SK-N-SH treated with all-trans-retinoic acid at 6 μM for 48 hours (cell line): ENCODE data around the gene SMKR1.

ENCODE experiments used
- ATAC-seq: fragments of 200-7000 bp; cut with Tn5 transposase; 3 replicates; pipeline ENCODE4 v1.9.1; 2020; ENCODE audit warnings: mild to moderate bottlenecking, moderate library complexity
- BACH2 ChIP-seq: fragments of 250-450 bp; sonication (Bioruptor Pico); IDR thresholded peaks from 2 replicates; pipeline ENCODE4 v1.9.0; 2021; ENCODE audit warnings: mild to moderate bottlenecking, borderline replicate concordance
- CSDC2 ChIP-seq: fragments of 250-450 bp; sonication (Bioruptor Pico); IDR thresholded peaks from 2 replicates; pipeline ENCODE4 v1.5.0; 2020; ENCODE audit warnings: mild to moderate bottlenecking, moderate library complexity
- ESRRG ChIP-seq: fragments of 250-450 bp; sonication (Bioruptor Pico); IDR thresholded peaks from 2 replicates; pipeline ENCODE4 v1.6.1; 2021; ENCODE audit warnings: mild to moderate bottlenecking
- GLIS3 ChIP-seq: fragments of 250-450 bp; sonication (Bioruptor Pico); IDR thresholded peaks from 2 replicates; pipeline ENCODE4 v1.5.0; 2020; ENCODE audit warnings: mild to moderate bottlenecking, moderate library complexity
- ISL1 ChIP-seq: fragments of 250-450 bp; sonication (Bioruptor Pico); IDR thresholded peaks from 2 replicates; pipeline ENCODE4 v2.1.2; 2022; ENCODE audit warnings: mild to moderate bottlenecking, moderate library complexity
- OSR1 ChIP-seq: fragments of 250-450 bp; sonication (Bioruptor Pico); IDR thresholded peaks from 2 replicates; pipeline ENCODE4 v1.8.0; 2022; ENCODE audit warnings: moderate library complexity, mild to moderate bottlenecking, inconsistent platforms
- RARB ChIP-seq: fragments of 250-450 bp; sonication (Bioruptor Pico); IDR thresholded peaks from 2 replicates; pipeline ENCODE4 v1.8.0; 2021; ENCODE audit warnings: mild to moderate bottlenecking, moderate library complexity
- SNAI2 ChIP-seq: fragments of 250-450 bp; sonication (Bioruptor Pico); IDR thresholded peaks from 2 replicates; pipeline ENCODE4 v1.5.0; 2020; ENCODE audit warnings: mild to moderate bottlenecking, moderate library complexity
- TCF4 ChIP-seq: fragments of 250-450 bp; sonication (Bioruptor Pico); IDR thresholded peaks from 2 replicates; pipeline ENCODE4 v1.8.0; 2021; ENCODE audit warnings: mild to moderate bottlenecking, moderate library complexity, borderline replicate concordance
- TOX ChIP-seq: fragments of 250-450 bp; sonication (Bioruptor Pico); IDR thresholded peaks from 2 replicates; pipeline ENCODE4 v1.8.0; 2021; ENCODE audit warnings: mild to moderate bottlenecking, moderate library complexity, borderline replicate concordance
- ZFP3 ChIP-seq: fragments of 250-450 bp; sonication (Bioruptor Pico); IDR thresholded peaks from 2 replicates; pipeline ENCODE4 v1.5.0; 2020; ENCODE audit warnings: mild to moderate bottlenecking, moderate library complexity
- ZFP30 ChIP-seq: fragments of 450-650 bp; formaldehyde crosslinking; IDR thresholded peaks from 2 replicates; pipeline ENCODE4 v1.5.0; 2022; ENCODE audit warnings: mild to moderate bottlenecking, moderate library complexity
- ZNF565 ChIP-seq: fragments of 450-650 bp; formaldehyde crosslinking; conservative IDR thresholded peaks from 2 replicates; pipeline ENCODE4 v1.5.0; 2020; ENCODE audit warnings: low read depth, mild to moderate bottlenecking, moderate library complexity
- ZNF70 ChIP-seq: fragments of 450-650 bp; formaldehyde crosslinking; IDR thresholded peaks from 2 replicates; pipeline ENCODE4 v1.5.0; 2020; ENCODE audit warnings: mild to moderate bottlenecking, moderate library complexity
- TF ChIP-seq, protein P1 (sequence below): fragments of 250-450 bp; sonication (Bioruptor Pico); IDR thresholded peaks from 2 replicates; pipeline ENCODE4 v1.5.0; 2020; ENCODE audit warnings: mild to moderate bottlenecking, moderate library complexity
- TF ChIP-seq, protein P2 (sequence below): fragments of 250-450 bp; sonication (Bioruptor Pico); IDR thresholded peaks from 2 replicates; pipeline ENCODE4 v1.8.0; 2020; ENCODE audit warnings: mild to moderate bottlenecking, moderate library complexity, borderline replicate concordance
- TF ChIP-seq, protein P3 (sequence below): fragments of 250-450 bp; sonication (Bioruptor Pico); IDR thresholded peaks from 2 replicates; pipeline ENCODE4 v1.5.1; 2020; ENCODE audit warnings: low read depth, mild to moderate bottlenecking, moderate library complexity
- TF ChIP-seq, protein P4 (sequence below): fragments of 250-450 bp; sonication (Bioruptor Pico); IDR thresholded peaks from 2 replicates; pipeline ENCODE4 v1.5.1; 2021; ENCODE audit warnings: mild to moderate bottlenecking, moderate library complexity
- TF ChIP-seq, protein P5 (sequence below): fragments of 250-450 bp; sonication (Bioruptor Pico); IDR thresholded peaks from 2 replicates; pipeline ENCODE4 v1.8.0; 2021; ENCODE audit warnings: low read depth, mild to moderate bottlenecking, moderate library complexity, borderline replicate concordance

The SMKR1 gene

DNA sequence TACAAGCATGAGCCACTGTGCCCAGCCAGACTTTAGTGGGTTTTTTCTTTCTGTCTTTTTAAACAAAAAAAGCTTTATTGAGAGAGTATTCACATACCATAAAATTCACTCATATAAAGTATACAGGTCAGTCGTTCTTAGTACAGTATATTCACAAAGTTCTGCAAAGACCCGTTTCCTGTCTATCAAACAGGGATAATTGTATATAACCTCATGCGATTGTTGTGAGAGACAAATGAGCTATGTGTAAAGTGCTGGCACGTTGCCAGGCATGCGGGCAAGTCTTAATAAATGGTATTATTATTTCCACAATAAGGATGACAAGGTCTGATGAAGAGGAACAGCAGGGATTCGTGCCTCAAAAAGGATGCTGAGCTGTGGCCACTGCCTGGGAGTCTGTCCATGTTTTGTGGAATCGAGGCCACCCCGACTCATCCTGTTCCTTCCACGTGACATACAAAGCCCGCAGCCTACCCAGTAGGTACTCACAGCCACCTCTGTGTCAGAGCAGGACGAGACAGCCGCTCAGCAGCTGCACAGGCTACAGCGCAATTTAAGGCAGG, 51.6 kb downstream of the SMKR1 start (continued):
- TF ChIP-seq, protein P1, sequence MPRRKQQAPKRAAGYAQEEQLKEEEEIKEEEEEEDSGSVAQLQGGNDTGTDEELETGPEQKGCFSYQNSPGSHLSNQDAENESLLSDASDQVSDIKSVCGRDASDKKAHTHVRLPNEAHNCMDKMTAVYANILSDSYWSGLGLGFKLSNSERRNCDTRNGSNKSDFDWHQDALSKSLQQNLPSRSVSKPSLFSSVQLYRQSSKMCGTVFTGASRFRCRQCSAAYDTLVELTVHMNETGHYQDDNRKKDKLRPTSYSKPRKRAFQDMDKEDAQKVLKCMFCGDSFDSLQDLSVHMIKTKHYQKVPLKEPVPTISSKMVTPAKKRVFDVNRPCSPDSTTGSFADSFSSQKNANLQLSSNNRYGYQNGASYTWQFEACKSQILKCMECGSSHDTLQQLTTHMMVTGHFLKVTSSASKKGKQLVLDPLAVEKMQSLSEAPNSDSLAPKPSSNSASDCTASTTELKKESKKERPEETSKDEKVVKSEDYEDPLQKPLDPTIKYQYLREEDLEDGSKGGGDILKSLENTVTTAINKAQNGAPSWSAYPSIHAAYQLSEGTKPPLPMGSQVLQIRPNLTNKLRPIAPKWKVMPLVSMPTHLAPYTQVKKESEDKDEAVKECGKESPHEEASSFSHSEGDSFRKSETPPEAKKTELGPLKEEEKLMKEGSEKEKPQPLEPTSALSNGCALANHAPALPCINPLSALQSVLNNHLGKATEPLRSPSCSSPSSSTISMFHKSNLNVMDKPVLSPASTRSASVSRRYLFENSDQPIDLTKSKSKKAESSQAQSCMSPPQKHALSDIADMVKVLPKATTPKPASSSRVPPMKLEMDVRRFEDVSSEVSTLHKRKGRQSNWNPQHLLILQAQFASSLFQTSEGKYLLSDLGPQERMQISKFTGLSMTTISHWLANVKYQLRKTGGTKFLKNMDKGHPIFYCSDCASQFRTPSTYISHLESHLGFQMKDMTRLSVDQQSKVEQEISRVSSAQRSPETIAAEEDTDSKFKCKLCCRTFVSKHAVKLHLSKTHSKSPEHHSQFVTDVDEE, result no peak

DNA sequence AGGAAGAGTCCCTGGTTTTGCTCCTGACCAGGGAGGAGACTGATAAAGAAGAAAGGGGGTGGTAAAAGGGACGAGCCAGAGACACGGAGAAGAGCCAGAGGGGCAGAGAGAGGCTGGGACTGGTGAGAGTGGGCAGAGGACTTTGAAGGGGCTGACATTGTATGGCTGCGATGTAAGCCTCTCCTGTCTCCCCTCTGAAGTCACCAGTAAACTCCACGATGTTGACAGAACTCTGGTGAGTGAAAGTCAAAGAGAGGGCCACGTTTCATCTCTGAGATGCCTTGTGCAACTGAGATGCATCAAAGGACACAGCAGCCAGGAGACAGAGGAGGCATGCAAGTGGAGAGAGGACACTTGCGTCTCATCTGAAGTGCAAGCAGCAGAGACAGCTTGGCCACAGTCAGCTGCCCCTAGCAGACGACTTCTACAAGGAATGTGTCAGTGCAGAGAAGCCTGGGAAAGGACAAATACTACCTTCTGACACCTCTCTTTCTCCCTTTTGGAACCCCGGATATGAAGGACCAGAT, 54.3 kb downstream of the SMKR1 start:
- ATAC-seq, result no peak
- TF ChIP-seq ESRRG (CRISPR knock-in tag), result no peak
- TF ChIP-seq TOX (CRISPR knock-in tag), result no peak
- TF ChIP-seq, protein P1, result no peak
- TF ChIP-seq, all 23 proteins: peak for 0

DNA sequence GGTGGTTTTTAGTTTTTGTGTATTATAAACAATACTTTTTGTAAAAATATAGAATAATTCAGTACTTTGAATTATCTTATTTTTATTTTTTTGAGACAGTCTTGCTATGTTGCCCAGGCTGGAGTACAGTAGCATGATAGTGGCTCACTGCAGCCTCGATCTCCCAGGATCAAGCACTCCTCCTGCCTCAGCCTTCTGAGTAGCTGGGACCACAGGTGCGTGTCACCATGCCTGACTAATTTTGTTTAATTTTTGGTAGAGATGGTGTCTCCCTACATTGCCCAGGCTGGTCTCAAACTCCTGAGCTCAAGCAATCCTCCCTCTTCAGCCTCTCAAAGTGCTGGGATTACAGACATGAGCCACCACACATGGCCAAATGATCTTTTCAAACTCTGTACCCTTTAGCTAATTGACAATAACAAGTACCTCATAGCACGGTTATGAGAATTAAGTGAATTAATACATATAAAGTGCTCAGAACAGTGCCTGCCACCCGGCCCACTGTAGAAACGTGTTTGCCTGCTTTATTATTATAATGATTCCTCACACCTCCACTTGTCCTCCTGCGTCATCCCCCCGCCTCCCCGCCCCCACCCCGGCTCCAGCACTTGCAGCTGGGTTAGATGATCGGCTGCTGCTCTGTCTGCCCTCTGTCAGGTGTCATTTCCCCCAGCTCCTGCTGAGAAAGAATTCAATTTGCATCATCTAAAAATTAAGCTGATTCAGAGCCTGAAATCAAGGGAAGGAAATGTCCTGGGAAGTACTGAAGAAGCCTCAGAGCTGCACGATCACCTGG, 55.6 kb downstream of the SMKR1 start:
- ATAC-seq, result no peak
- TF ChIP-seq, protein P2, sequence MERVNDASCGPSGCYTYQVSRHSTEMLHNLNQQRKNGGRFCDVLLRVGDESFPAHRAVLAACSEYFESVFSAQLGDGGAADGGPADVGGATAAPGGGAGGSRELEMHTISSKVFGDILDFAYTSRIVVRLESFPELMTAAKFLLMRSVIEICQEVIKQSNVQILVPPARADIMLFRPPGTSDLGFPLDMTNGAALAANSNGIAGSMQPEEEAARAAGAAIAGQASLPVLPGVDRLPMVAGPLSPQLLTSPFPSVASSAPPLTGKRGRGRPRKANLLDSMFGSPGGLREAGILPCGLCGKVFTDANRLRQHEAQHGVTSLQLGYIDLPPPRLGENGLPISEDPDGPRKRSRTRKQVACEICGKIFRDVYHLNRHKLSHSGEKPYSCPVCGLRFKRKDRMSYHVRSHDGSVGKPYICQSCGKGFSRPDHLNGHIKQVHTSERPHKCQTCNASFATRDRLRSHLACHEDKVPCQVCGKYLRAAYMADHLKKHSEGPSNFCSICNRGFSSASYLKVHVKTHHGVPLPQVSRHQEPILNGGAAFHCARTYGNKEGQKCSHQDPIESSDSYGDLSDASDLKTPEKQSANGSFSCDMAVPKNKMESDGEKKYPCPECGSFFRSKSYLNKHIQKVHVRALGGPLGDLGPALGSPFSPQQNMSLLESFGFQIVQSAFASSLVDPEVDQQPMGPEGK (CRISPR knock-in tag), result no peak
- TF ChIP-seq OSR1 (CRISPR knock-in tag) (no peak), SNAI2 (CRISPR knock-in tag) (no peak), ZNF70 (no peak), GLIS3 (CRISPR knock-in tag) (no peak), ESRRG (CRISPR knock-in tag) (no peak), RARB (CRISPR knock-in tag) (no peak)
- TF ChIP-seq, protein P3, sequence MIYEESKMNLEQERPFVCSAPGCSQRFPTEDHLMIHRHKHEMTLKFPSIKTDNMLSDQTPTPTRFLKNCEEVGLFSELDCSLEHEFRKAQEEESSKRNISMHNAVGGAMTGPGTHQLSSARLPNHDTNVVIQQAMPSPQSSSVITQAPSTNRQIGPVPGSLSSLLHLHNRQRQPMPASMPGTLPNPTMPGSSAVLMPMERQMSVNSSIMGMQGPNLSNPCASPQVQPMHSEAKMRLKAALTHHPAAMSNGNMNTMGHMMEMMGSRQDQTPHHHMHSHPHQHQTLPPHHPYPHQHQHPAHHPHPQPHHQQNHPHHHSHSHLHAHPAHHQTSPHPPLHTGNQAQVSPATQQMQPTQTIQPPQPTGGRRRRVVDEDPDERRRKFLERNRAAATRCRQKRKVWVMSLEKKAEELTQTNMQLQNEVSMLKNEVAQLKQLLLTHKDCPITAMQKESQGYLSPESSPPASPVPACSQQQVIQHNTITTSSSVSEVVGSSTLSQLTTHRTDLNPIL (CRISPR knock-in tag), result no peak
- TF ChIP-seq, all 23 proteins: peak for 0

DNA sequence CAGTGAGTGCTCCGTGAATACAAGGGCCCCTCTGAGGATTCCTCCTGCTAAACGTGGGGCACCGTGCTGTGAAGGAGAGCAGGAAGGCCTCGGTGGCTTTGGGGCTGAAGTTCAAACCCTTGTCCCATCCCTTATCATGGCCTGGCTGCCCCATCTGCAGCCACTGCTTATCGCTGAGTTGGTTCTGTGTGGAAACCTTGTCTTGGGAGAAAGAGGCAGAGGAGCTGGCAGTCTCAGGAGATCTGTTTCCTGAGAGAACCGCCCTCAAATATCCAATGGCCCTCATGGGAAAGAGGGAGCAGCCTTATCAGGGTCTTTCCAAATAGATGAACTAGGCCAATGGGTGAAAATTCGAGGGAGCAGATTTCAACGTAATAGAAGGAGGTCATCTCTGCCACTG, 57.2 kb downstream of the SMKR1 start:
- no peak for ATAC-seq
- TF ChIP-seq BACH2 (no peak), ZFP3 (CRISPR knock-in tag) (no peak), CSDC2 (CRISPR knock-in tag) (no peak), OSR1 (CRISPR knock-in tag) (no peak), TCF4 (no peak), RARB (CRISPR knock-in tag) (no peak), ISL1 (CRISPR knock-in tag) (no peak), ZFP30 (CRISPR knock-in tag) (no peak), ZNF565 (CRISPR knock-in tag) (no peak)
- TF ChIP-seq, protein P3 (CRISPR knock-in tag), result no peak
- TF ChIP-seq, protein P4, sequence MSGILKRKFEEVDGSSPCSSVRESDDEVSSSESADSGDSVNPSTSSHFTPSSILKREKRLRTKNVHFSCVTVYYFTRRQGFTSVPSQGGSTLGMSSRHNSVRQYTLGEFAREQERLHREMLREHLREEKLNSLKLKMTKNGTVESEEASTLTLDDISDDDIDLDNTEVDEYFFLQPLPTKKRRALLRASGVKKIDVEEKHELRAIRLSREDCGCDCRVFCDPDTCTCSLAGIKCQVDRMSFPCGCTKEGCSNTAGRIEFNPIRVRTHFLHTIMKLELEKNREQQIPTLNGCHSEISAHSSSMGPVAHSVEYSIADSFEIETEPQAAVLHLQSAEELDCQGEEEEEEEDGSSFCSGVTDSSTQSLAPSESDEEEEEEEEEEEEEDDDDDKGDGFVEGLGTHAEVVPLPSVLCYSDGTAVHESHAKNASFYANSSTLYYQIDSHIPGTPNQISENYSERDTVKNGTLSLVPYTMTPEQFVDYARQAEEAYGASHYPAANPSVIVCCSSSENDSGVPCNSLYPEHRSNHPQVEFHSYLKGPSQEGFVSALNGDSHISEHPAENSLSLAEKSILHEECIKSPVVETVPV (CRISPR knock-in tag), result no peak
- TF ChIP-seq, protein P5, sequence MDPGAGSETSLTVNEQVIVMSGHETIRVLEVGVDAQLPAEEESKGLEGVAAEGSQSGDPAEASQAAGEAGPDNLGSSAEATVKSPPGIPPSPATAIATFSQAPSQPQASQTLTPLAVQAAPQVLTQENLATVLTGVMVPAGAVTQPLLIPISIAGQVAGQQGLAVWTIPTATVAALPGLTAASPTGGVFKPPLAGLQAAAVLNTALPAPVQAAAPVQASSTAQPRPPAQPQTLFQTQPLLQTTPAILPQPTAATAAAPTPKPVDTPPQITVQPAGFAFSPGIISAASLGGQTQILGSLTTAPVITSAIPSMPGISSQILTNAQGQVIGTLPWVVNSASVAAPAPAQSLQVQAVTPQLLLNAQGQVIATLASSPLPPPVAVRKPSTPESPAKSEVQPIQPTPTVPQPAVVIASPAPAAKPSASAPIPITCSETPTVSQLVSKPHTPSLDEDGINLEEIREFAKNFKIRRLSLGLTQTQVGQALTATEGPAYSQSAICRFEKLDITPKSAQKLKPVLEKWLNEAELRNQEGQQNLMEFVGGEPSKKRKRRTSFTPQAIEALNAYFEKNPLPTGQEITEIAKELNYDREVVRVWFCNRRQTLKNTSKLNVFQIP (CRISPR knock-in tag), result no peak
